NOMO-1 treated with DMSO at 0.1 percent for 48 hours (cell line): ENCODE results near the gene CEL.
"Not testable (repeated sequence)": the region's sequence is repeated elsewhere in the genome, so short reads cannot be mapped to it uniquely, and the experiment has no call there.

ENCODE experiments used
- DNase-seq: peaks from one replicate; lab custom pipeline; 2025; ENCODE audit not compliant: unreplicated experiment; lab: John Stamatoyannopoulos, UW

CEL gene

GRCh38 chr9:133080786-133081779 lies 19.3 kb downstream of the CEL start:
- DNase-seq: not testable (repeated sequence)

DNA sequence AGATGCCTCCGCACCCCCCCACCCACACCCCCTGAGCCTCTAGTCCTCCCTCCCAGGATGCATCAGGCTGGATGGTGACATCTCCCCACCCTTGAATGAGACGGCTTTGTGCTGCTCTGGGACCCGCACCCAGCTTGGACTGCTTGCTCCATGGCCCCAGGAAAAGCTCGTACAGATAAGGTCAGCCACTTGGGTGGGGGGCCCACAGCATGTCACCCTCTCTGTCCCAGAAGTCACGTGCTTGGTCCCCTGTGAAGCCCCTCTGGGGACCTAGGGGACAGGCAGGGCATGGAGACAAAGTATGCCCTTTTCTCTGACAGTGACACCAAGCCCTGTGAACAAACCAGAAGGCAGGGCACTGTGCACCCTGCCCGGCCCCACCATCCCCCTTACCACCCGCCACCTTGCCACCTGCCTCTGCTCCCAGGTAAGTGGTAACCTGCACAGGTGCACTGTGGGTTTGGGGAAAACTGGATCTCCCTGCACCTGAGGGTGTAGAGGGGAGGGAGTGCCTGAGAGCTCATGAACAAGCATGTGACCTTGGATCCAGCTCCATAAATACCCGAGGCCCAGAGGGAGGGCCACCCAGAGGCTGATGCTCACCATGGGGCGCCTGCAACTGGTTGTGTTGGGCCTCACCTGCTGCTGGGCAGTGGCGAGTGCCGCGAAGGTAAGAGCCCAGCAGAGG lies 20.3 kb downstream of the CEL start:
- DNase-seq: not testable (repeated sequence)

DNA sequence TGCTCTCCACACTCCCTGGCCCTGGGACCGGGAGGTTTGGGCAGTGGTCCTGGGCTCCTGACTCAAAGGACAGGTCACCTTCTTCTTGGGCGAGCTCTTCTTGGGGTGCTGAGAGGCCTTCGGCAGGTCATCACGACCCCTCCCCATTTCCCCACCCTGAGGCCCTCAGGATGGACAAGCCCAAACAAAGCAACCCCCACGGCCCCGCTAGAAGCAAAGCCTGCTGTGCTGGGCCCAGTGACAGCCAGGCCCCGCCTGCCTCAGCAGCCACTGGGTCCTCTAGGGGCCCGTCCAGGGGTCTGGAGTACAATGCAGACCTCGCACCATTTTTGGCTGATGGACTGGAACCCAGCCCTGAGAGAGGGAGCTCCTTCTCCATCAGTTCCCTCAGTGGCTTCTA lies 21.9 kb downstream of the CEL start:
- not testable (repeated sequence) for DNase-seq

GRCh38 chr9:133086212-133086860 lies 24.6 kb downstream of the CEL start:
- DNase-seq: not testable (repeated sequence)

GRCh38 chr9:133086894-133087293 lies 25.1 kb downstream of the CEL start:
- no peak for DNase-seq

DNA sequence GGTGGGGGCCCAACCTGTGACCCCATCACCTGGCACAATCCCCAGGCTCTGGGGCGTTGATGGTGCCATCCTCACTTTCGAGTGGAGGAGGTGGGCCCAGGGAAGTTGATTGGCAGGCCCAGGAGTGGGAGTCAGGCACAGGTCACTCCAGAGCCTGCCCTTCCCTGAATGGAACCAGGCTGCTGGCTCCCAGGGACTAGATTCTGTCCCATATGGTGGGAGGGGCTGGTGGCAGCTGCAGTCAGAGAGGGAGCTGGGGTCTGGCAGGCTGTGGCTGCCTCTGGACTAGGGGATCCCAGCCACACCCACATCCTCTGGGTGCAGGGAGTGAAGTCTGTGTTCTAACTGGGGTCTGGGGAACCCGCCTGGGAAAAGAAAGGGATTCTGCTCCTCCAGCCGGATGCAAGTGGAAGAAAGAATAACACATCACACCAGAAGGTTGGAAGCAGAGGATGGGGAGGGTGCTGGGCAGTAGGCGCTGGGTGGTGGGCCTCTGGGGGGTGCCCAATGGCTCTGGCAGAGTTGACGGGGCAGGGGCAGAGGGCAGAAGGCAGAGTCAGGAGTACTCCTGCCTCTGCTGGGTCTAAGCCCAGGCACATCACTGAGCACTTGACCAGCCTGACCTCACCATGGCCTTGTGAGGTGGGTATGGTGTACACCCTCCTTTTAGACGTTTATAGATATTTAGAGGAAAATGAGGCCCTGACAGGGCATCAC lies 25.8 kb downstream of the CEL start:
- DNase-seq: no peak

DNA sequence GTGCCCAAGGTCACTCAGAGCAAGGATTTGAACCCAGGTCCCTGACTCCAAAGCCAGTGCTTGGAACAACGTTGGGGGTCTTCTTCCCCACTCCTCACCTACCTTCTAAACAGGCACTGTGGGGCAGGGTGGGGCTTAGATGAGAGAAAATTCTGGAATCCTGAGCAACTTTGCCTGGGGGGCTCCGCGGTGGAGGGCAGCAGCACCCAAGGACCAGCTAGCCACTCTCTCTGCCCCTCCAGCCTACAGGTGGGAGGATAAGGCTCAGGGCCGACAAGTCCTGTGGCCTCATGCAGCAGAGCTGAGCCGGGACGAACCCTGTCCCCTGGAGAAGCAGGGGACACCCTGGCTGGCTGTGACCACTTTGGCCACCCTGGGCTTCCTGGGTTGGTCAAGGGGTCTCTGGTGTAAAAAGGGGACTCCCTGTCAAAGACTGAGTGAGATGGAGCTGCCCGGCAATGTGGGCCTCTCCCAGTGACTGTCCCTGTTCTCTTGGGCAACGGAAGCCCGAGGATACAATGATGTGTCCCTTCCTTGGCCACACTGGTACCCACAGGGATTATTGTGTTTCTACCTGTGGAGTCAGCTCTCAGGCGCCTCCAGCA lies 26.5 kb downstream of the CEL start:
- no peak for DNase-seq

DNA sequence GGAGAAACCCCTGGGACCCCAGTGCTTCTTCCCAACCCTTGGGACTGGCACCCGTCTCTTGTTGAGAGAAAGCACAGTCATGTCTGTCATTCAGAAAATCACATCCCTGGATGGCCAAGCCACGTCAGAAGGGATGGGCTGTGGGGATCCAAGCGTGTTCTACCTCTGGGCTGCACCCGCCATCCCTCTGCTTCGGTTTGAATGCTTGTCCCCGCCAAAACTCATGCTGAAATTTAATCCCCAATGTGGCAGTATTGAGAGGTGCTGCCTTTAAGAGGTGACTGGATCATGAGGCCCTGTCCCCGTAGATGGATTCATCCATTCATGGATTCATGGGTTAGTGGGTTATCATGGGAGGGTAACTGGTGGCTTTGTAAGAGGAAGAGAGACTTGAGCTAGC lies 27.0 kb downstream of the CEL start:
- DNase-seq: no peak

GRCh38 chr9:133089271-133089671 lies 27.5 kb downstream of the CEL start:
- DNase-seq: no peak

DNA sequence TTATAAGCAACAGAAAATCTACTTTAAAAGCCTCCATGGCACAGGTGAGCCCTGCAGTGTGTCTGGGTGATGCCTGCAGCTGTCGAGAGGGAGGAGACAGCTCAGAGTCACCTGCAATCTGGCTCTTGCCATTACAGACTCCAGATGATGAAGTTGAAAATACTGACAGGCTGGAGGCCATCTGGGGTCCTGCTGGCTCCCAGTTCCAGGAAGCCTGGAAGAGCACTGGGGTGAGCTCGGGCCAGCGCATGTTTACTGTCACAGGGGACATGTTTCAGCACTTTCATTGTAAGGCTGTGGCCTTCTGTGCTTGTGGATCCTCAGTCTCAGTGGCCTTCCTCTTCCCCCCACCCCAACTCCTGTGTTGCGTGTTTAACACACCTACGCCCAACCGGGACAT lies 28.4 kb downstream of the CEL start:
- DNase-seq: no peak

GRCh38 chr9:133090752-133091385 lies 29.1 kb downstream of the CEL start:
- DNase-seq: no peak

GRCh38 chr9:133094351-133094750 lies 32.6 kb downstream of the CEL start:
- DNase-seq: not testable (repeated sequence)

GRCh38 chr9:133094842-133095393 lies 33.1 kb downstream of the CEL start:
- DNase-seq: no peak

DNA sequence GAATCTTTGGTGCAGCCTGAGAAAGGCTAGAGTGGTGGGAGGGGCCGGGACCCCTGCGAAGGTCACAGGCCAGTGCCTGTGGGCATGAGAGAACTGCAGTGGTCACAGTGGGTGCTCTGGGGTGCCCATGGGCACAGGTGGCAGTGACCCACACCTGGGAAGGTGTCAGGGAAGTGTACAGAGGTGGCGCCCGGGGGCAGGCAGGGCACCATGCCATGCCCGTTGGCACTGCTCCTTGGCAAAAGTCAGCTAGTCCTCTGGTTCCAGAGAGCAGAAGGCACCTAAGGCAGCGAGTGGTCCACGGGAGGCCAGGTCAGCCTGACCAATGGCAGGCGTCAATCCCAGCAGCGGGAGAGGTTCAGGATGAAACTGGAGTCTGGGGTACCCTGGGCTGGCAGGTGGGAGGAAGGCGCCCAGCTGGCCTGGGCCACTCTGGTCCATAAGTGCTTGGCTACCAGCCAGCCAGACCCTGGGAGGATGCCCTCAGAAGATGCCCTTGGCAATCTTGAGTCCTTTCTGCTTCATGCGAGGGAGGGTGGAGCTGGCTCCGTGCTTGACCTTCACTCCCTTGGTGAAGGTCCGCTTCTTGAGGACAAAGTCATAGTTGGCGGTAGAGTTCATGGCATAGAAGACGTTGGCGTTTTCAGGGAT lies 36.4 kb downstream of the CEL start:
- no peak for DNase-seq

GRCh38 chr9:133098871-133099270 lies 37.1 kb downstream of the CEL start:
- DNase-seq: no peak

DNA sequence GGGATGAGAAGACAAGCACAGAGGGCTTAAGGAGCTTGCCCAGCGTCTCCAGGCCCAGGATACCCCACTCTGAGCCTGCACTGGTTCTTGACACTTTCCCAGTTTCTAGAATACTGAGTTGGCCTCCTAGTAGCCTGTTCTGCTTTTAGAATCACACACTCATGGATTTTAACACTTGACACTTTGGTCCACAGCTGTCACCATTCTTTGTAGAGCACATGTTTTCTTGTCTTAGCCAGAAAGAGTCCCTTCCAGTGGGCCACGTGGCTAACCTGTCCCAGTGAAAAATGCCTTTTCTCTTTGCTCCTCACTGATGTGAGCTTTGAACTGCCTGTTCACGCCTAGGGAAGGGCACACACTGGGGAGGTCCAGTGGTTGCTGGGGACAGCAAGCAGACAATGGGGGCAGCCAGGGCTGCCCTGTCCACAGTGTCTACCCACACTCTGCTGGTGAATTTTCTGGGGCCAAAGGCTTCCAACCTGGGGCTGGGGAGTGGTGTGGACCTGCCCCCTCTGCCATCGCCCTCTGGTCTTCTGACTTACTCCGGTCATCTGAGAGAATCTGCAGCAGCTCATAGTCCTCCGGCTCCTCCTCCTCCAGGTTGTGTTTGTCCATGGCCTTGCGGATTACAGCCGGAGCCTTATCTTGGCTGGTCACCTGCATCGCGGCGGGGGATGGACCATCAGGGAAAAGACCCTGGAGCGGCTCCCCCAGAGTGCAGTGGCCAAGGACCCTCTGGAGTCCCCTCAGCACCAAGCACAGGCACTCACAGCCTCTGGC lies 38.1 kb downstream of the CEL start:
- no peak for DNase-seq

DNA sequence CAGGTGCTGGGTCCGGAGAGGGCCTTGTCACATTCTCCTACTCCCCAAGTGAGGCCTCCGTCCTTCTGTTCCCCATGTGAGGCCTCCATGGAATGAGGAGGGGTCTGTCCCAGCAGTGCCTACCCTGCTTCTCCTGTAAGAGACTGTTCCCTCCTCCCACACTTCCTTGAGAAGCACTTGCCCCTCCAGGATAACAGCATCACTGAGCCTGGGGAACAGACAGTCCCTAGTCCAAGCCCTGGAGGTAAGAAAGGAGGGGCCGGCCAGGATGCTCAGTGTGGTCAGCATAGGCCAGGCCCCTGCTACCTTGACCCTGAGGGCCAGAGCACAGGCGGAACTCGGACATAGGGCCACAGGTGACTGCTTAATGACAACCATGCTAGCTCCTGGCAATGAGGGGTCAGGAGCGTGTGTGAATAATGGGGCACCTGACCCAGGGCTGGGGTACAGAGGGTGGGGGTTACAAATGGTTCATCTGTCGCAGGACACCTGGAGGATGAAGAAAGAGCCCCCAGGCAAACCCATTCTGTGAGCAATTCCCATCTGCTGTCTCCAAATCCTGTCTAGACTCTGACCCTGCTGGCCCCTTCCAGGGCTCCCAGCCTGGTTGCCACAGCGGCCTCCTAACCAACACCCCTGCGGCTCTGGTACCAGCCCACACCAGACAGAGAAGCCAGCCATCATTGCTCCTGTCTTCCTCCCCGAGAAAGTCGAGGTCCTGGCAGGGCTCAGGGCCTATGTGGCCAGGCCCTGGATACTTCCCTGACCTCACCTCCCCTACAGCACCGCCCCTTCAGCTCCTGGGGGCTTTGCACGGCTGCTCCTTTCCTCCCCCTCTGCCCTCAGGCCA lies 39.0 kb downstream of the CEL start:
- DNase-seq: no peak
